Neural cell (in vitro differentiated cells): ENCODE measurements around the gene PLCL1. TPM values are rescaled to one million over a fixed set of nuclear protein-coding genes. Genes with fewer than 3 reads are reported as not detected.
"Not testable (repeated sequence)": the region's sequence is repeated elsewhere in the genome, so short reads cannot be mapped to it uniquely, and the experiment has no call there.

Experiments used
- H2AFZ ChIP-seq: fragments of 200-600, 300-800 bp; sonication (generic), shearing (Covaris generic); 2 replicates; pipeline ENCODE4 v1.6.0; 2014; ENCODE audit warnings: low read depth, mild to moderate bottlenecking, antibody characterized with exemption, low read length, moderate library complexity
- H3F3A ChIP-seq: fragments of 200-600 bp; shearing (Covaris generic); 2 replicates; pipeline ENCODE4 v1.6.1; 2016; ENCODE audit warnings: mild to moderate bottlenecking, moderate library complexity, mixed read lengths, antibody characterized with exemption, low read length; ENCODE audit not compliant: insufficient read depth, poor library complexity, severe bottlenecking
- H3K27ac ChIP-seq: fragments of 200-600, 300-800 bp; sonication (generic), shearing (Covaris generic); 2 replicates; pipeline ENCODE4 v1.5.1; 2014; ENCODE audit warnings: mild to moderate bottlenecking, low read length, moderate library complexity
- H3K27me3 ChIP-seq: fragments of 300-800, 200-600 bp; sonication (generic), shearing (Covaris generic); 2 replicates; pipeline ENCODE4 v1.6.0; 2014; ENCODE audit warnings: mild to moderate bottlenecking, low read depth, low read length, moderate library complexity; ENCODE audit not compliant: insufficient read depth
- H3K36me3 ChIP-seq: fragments of 300-800, 200-600 bp; sonication (generic), shearing (Covaris generic); 2 replicates; pipeline ENCODE4 v1.5.1; 2014; ENCODE audit warnings: mild to moderate bottlenecking, antibody characterized with exemption, low read length, moderate library complexity; ENCODE audit not compliant: insufficient read depth
- H3K4me2 ChIP-seq: fragments of 300-800, 200-600 bp; sonication (generic), shearing (Covaris generic); 2 replicates; pipeline ENCODE4 v1.6.0; 2014; ENCODE audit warnings: mild to moderate bottlenecking, low read length
- H3K4me3 ChIP-seq: fragments of 300-800, 200-600 bp; sonication (generic), shearing (Covaris generic); 2 replicates; pipeline ENCODE4 v1.5.1; 2014; ENCODE audit warnings: mild to moderate bottlenecking, low read length, moderate library complexity
- H3K79me2 ChIP-seq: fragments of 200-600 bp; shearing (Covaris generic); replicated peaks from 2 replicates; pipeline ENCODE4 v1.6.0; 2014; ENCODE audit warnings: mild to moderate bottlenecking, low read length, moderate library complexity; ENCODE audit not compliant: insufficient read depth
- H3K9ac ChIP-seq: fragments of 300-800, 200-600 bp; sonication (generic), shearing (Covaris generic); 2 replicates; pipeline ENCODE4 v1.6.1; 2016; ENCODE audit warnings: mild to moderate bottlenecking, low read length, mixed read lengths
- H3K9me2 ChIP-seq: fragments of 200-600 bp; shearing (Covaris generic); 2 replicates; pipeline ENCODE4 v1.6.1; 2016; ENCODE audit warnings: mild to moderate bottlenecking, low read length, mixed read lengths; ENCODE audit not compliant: insufficient read depth
- H3K9me3 ChIP-seq: fragments of 200-600, 300-800 bp; sonication (generic), shearing (Covaris generic); 2 replicates; pipeline ENCODE4 v1.6.1; 2016; ENCODE audit warnings: mild to moderate bottlenecking, mixed run types, low read length, moderate library complexity, mixed read lengths
- H4K20me1 ChIP-seq: fragments of 200-600 bp; shearing (Covaris generic); 2 replicates; pipeline ENCODE4 v1.6.1; 2016; ENCODE audit warnings: mild to moderate bottlenecking, mixed run types; ENCODE audit not compliant: insufficient read depth
- CTCF ChIP-seq: fragments of 450-650 bp; IDR thresholded peaks from 2 replicates; pipeline ENCODE4 v1.5.1; 2014; ENCODE audit warnings: antibody characterized with exemption, mild to moderate bottlenecking, moderate library complexity; ENCODE audit not compliant: poor library complexity, severe bottlenecking
- EP300 ChIP-seq: fragments of 450-650 bp; conservative IDR thresholded peaks from 2 replicates; pipeline ENCODE4 v1.6.1; 2014; ENCODE audit warnings: antibody characterized with exemption, mild to moderate bottlenecking, moderate library complexity; ENCODE audit not compliant: poor library complexity, severe bottlenecking
- EZH2 ChIP-seq: fragments of 200-600, 300-800 bp; shearing (Covaris generic), sonication (generic); IDR thresholded peaks from 2 replicates; pipeline ENCODE4 v1.6.1; 2014; ENCODE audit warnings: antibody characterized with exemption, low read length, borderline replicate concordance, mild to moderate bottlenecking; ENCODE audit not compliant: insufficient read depth, poor library complexity, severe bottlenecking
- MXI1 ChIP-seq: fragments of 450-650 bp; conservative IDR thresholded peaks from 2 replicates; pipeline ENCODE4 v1.6.1; 2014; ENCODE audit warnings: antibody characterized with exemption, mild to moderate bottlenecking; ENCODE audit not compliant: poor library complexity, severe bottlenecking
- POLR2AphosphoS5 ChIP-seq: IDR thresholded peaks from 2 replicates; pipeline ENCODE4 v1.6.1; 2012
- RAD21 ChIP-seq: fragments of 450-650 bp; conservative IDR thresholded peaks from 2 replicates; pipeline ENCODE4 v1.6.1; 2014; ENCODE audit warnings: antibody characterized with exemption, mild to moderate bottlenecking, moderate library complexity
- REST ChIP-seq: IDR thresholded peaks from 2 replicates; pipeline ENCODE4 v1.6.1; 2012; ENCODE audit warnings: borderline replicate concordance
- SMC3 ChIP-seq: fragments of 450-650 bp; conservative IDR thresholded peaks from 2 replicates; pipeline ENCODE4 v1.6.1; 2014; ENCODE audit warnings: antibody characterized with exemption, mild to moderate bottlenecking, moderate library complexity; ENCODE audit not compliant: poor library complexity
- TAF1 ChIP-seq: IDR thresholded peaks from 2 replicates; pipeline ENCODE4 v1.6.1; 2012; ENCODE audit warnings: low read depth
- polyA plus RNA-seq: library from polyadenylated mRNA; depleted of rRNA; stranded (reverse); fragments of >200 nt; gene quantifications from 2 replicates; pipeline ENCODE4 v1.2.3, GENCODE V29; 2014

Gene PLCL1
- polyA plus RNA-seq, 1 donor from 2014 or later, result 6.8 TPM

GRCh38 chr2:198029576-198029975 lies 225.2 kb downstream of the PLCL1 start:
- H3K9ac ChIP-seq, H3K27ac ChIP-seq, H3K27me3 ChIP-seq, H2AFZ ChIP-seq, H3K4me3 ChIP-seq, H3K9me2 ChIP-seq, H3K36me3 ChIP-seq, H3F3A ChIP-seq, H4K20me1 ChIP-seq, H3K9me3 ChIP-seq, H3K79me2 ChIP-seq, H3K4me2 ChIP-seq: not testable (repeated sequence)

- H3K9ac ChIP-seq, result no peak overlapping the region
- no peak overlapping the region for H3K4me3 ChIP-seq
- H4K20me1 ChIP-seq, result no peaks in the 10 kb centered on the region
- no peaks in the 10 kb centered on the region for H3F3A ChIP-seq
- H3K9me3 ChIP-seq, result no peaks in the 10 kb centered on the region
- no peak for TF ChIP-seq POLR2AphosphoS5
- no peak for TF ChIP-seq SMC3
- TF ChIP-seq EP300, result no peak
- no peak for TF ChIP-seq EZH2
- no peak for TF ChIP-seq MXI1
- no peak for TF ChIP-seq REST
- no peak for TF ChIP-seq TAF1
- TF ChIP-seq RAD21, result no peak
- TF ChIP-seq CTCF, result no peak
- H3K27me3 ChIP-seq, result no peaks in the 10 kb centered on the region
- no peaks in the 10 kb centered on the region for H3K9me2 ChIP-seq
- no peak overlapping the region for H2AFZ ChIP-seq
- H3K27ac ChIP-seq, result no peak overlapping the region
- no peaks in the 10 kb centered on the region for H3K79me2 ChIP-seq
- H3K4me2 ChIP-seq, result no peak overlapping the region
- no peaks in the 10 kb centered on the region for H3K36me3 ChIP-seq
These were observed 229.2 kb downstream of the PLCL1 start for GRCh38 chr2:198033626-198034025.
